Measurements from ENCODE around the gene ATG10. TPM values are rescaled to one million over a fixed set of nuclear protein-coding genes. Genes with fewer than 3 reads are reported as not detected.
"Not testable (repeated sequence)": the region's sequence is repeated elsewhere in the genome, so short reads cannot be mapped to it uniquely, and the experiment has no call there.

Gene ATG10
- total RNA-seq, 1 donor from 2014 or later, result 8.4 TPM

DNA sequence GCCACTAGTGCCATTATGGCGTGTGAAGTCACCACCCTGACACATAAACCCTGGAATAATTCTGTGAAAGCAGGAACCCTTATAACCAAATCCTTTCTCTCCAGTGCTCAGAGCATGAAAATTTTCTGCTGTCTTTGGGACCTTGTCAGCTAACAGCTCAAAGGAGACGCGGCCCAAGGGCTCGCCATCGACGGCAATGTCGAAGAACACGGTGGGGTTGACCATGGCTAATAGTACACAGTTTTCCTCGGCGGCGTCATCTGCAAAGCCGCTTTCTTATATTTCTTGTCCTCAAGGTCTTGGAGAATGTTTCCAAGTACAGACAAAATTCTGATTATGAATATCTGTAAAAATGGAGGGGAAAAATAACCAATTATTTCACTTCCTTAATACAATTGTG is 38.0 kb downstream of the ATG10 start:
- H3K4me1 ChIP-seq (ENCODE audit: control insufficient read depth in 3 of 3, insufficient read depth in 3 of 3, low read length in 3 of 3); H3K9me3 ChIP-seq (ENCODE audit: control insufficient read depth in 3 of 3, low read length in 3 of 3); H3K4me3 ChIP-seq (ENCODE audit: low read length in 3 of 3); H3K36me3 ChIP-seq (ENCODE audit: control insufficient read depth in 3 of 3, insufficient read depth in 3 of 3, low read length in 3 of 3); H3K27me3 ChIP-seq (ENCODE audit: control insufficient read depth in 3 of 3, insufficient read depth in 3 of 3, low read length in 3 of 3); H3K27ac ChIP-seq (ENCODE audit: low read depth, low read length); H3K9ac ChIP-seq (ENCODE audit: low read depth in 1 of 3, low read length in 3 of 3): not testable (repeated sequence)

- no peaks in the 10 kb centered on the region for H3K9me3 ChIP-seq (ENCODE audit: control insufficient read depth in 3 of 3, low read length in 3 of 3)
- no peaks in the 10 kb centered on the region for H3K4me1 ChIP-seq (ENCODE audit: control insufficient read depth in 3 of 3, insufficient read depth in 3 of 3, low read length in 3 of 3)
- H3K9ac ChIP-seq (ENCODE audit: low read depth in 1 of 3, low read length in 3 of 3), result no peak overlapping the region
- no peak overlapping the region for H3K4me3 ChIP-seq (ENCODE audit: low read length in 3 of 3)
- H3K36me3 ChIP-seq (ENCODE audit: control insufficient read depth in 3 of 3, insufficient read depth in 3 of 3, low read length in 3 of 3), result no peaks in the 10 kb centered on the region
- no peaks in the 10 kb centered on the region for H3K27me3 ChIP-seq (ENCODE audit: control insufficient read depth in 3 of 3, insufficient read depth in 3 of 3, low read length in 3 of 3)
- H3K27ac ChIP-seq (ENCODE audit: low read depth, low read length), result no peak overlapping the region
These were observed 38.9 kb downstream of the ATG10 start for GRCh38 chr5:82010696-82011095.

DNA sequence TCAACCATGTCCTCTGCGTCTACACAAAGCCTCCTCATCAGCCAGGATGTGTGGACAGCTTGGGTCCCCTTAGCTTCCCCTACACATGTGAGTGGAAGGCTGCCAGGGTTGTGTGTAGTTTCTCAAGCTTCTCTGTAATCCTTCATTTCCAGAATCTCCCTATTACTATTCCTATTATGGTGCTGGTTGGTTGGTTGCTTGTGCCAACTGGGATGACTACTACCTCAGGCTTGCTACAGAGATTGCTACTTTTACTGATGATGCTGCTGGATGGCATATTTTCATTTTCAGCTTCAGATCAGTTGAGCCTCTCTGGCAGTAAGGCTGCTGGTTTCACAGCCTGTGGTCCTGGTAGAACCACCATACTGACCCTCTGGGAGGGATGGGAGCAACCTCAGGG is 39.9 kb downstream of the ATG10 start:
- Histone ChIP-seq H3K9ac (ENCODE audit: low read depth in 1 of 3, low read length in 3 of 3) (no peak overlapping the region), H3K9me3 (ENCODE audit: control insufficient read depth in 3 of 3, low read length in 3 of 3) (peaks cover 0 to 2% (median 0%) of the 10 kb centered on the region in 3 donors), H3K27me3 (ENCODE audit: control insufficient read depth in 3 of 3, insufficient read depth in 3 of 3, low read length in 3 of 3) (no peaks in the 10 kb centered on the region), H3K36me3 (ENCODE audit: control insufficient read depth in 3 of 3, insufficient read depth in 3 of 3, low read length in 3 of 3) (no peaks in the 10 kb centered on the region), H3K4me1 (ENCODE audit: control insufficient read depth in 3 of 3, insufficient read depth in 3 of 3, low read length in 3 of 3) (no peaks in the 10 kb centered on the region), H3K4me3 (ENCODE audit: low read length in 3 of 3) (no peak overlapping the region), H3K27ac (ENCODE audit: low read depth, low read length) (no peak overlapping the region)

DNA sequence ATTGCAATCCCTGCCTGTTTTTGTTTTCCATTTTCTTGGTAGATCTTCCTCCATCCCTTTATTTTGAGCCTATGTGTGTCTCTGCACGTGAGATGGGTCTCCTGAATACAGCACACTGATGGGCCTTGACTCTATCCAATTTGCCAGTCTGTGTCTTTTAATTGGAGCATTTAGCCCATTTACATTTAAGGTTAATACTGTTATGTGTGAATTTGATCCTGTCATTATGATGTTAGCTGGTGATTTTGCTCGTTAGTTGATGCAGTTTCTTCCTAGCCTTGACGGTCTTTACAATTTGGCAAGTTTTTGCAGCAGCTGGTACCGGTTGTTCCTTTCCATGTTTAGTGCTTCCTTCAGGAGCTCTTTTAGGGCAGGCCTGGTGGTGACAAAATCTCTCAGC is 42.8 kb downstream of the ATG10 start:
- not testable (repeated sequence) for H3K9ac ChIP-seq (ENCODE audit: low read depth in 1 of 3, low read length in 3 of 3); H3K27ac ChIP-seq (ENCODE audit: low read depth, low read length); H3K27me3 ChIP-seq (ENCODE audit: control insufficient read depth in 3 of 3, insufficient read depth in 3 of 3, low read length in 3 of 3); H3K4me1 ChIP-seq (ENCODE audit: control insufficient read depth in 3 of 3, insufficient read depth in 3 of 3, low read length in 3 of 3); H3K36me3 ChIP-seq (ENCODE audit: control insufficient read depth in 3 of 3, insufficient read depth in 3 of 3, low read length in 3 of 3); H3K4me3 ChIP-seq (ENCODE audit: low read length in 3 of 3); H3K9me3 ChIP-seq (ENCODE audit: control insufficient read depth in 3 of 3, low read length in 3 of 3)

- no peaks in the 10 kb centered on the region for H3K4me1 ChIP-seq (ENCODE audit: control insufficient read depth in 3 of 3, insufficient read depth in 3 of 3, low read length in 3 of 3)
These were observed 46.6 kb downstream of the ATG10 start for GRCh38 chr5:82018462-82018861.

GRCh38 chr5:82019342-82020138 is 47.7 kb downstream of the ATG10 start:
- no peak overlapping the region for H3K27ac ChIP-seq (ENCODE audit: low read depth, low read length)

More at GRCh38 chr5:82018462-82018861, 46.6 kb downstream of the ATG10 start:
- no peak overlapping the region for H3K27ac ChIP-seq (ENCODE audit: low read depth, low read length)
- H3K36me3 ChIP-seq (ENCODE audit: control insufficient read depth in 3 of 3, insufficient read depth in 3 of 3, low read length in 3 of 3), result no peaks in the 10 kb centered on the region
- no peak overlapping the region for H3K9ac ChIP-seq (ENCODE audit: low read depth in 1 of 3, low read length in 3 of 3)
- H3K27me3 ChIP-seq (ENCODE audit: control insufficient read depth in 3 of 3, insufficient read depth in 3 of 3, low read length in 3 of 3), result no peaks in the 10 kb centered on the region
- H3K9me3 ChIP-seq (ENCODE audit: control insufficient read depth in 3 of 3, low read length in 3 of 3), result peaks cover 0 to 2% (median 0%) of the 10 kb centered on the region in 3 donors
- H3K4me3 ChIP-seq (ENCODE audit: low read length in 3 of 3), result no peak overlapping the region

DNA sequence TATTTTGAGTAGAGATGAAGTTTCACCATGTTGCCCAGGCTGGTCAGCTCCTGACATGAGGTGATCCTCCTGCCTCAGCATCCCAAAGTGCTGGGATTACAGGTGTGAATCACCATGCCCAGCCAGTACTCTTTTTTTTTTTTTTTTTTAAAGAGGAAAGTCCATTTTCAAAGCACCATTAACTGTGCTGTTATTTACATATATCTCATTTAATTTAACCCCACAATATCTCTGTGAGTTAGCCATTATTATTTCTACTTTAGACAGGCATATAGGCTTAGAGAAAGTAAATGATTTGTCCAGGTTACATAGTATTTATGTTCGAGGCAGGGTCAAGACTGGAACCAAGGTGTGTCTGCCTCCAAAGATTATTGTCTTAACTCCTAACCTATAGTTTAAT is 50.7 kb downstream of the ATG10 start:
- H3K4me1 ChIP-seq (ENCODE audit: control insufficient read depth in 3 of 3, insufficient read depth in 3 of 3, low read length in 3 of 3), result no peaks in the 10 kb centered on the region
- no peaks in the 10 kb centered on the region for H3K9me3 ChIP-seq (ENCODE audit: control insufficient read depth in 3 of 3, low read length in 3 of 3)
- H3K36me3 ChIP-seq (ENCODE audit: control insufficient read depth in 3 of 3, insufficient read depth in 3 of 3, low read length in 3 of 3), result no peaks in the 10 kb centered on the region
- no peaks in the 10 kb centered on the region for H3K27me3 ChIP-seq (ENCODE audit: control insufficient read depth in 3 of 3, insufficient read depth in 3 of 3, low read length in 3 of 3)
- no peak overlapping the region for H3K4me3 ChIP-seq (ENCODE audit: low read length in 3 of 3)
- no peak overlapping the region for H3K27ac ChIP-seq (ENCODE audit: low read depth, low read length)
- H3K9ac ChIP-seq (ENCODE audit: low read depth in 1 of 3, low read length in 3 of 3), result no peak overlapping the region

More at GRCh38 chr5:82019342-82020138, 47.7 kb downstream of the ATG10 start:
- no peaks in the 10 kb centered on the region for H3K36me3 ChIP-seq (ENCODE audit: control insufficient read depth in 3 of 3, insufficient read depth in 3 of 3, low read length in 3 of 3)
- H3K9me3 ChIP-seq (ENCODE audit: control insufficient read depth in 3 of 3, low read length in 3 of 3), result peaks cover 0 to 2% (median 0%) of the 10 kb centered on the region in 3 donors
- H3K4me3 ChIP-seq (ENCODE audit: low read length in 3 of 3), result no peak overlapping the region
- no peaks in the 10 kb centered on the region for H3K27me3 ChIP-seq (ENCODE audit: control insufficient read depth in 3 of 3, insufficient read depth in 3 of 3, low read length in 3 of 3)
- H3K4me1 ChIP-seq (ENCODE audit: control insufficient read depth in 3 of 3, insufficient read depth in 3 of 3, low read length in 3 of 3), result no peaks in the 10 kb centered on the region
- H3K9ac ChIP-seq (ENCODE audit: low read depth in 1 of 3, low read length in 3 of 3), result no peak overlapping the region

DNA sequence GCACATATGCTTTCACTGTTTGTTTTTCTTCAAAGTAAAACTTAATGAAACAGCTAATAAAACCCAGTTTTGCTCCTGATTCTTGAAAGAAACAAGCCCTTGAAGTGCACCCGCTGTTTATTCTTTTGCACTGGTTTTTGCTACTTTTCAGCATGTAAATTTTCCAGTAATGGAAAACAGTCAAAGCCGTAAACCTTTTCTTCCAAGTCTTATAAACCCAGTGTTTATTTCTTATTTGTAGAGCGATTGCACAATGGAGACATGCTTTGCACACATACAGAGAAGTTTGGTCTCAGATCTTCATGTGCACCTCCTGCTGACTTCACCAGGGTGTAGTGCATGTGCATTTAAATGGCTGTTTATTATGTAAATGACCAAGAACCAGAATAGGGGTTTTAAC is 51.8 kb downstream of the ATG10 start:
- H3K4me1 ChIP-seq (ENCODE audit: control insufficient read depth in 3 of 3, insufficient read depth in 3 of 3, low read length in 3 of 3), result no peaks in the 10 kb centered on the region
- H3K27ac ChIP-seq (ENCODE audit: low read depth, low read length), result no peak overlapping the region
- no peak overlapping the region for H3K4me3 ChIP-seq (ENCODE audit: low read length in 3 of 3)
- H3K9ac ChIP-seq (ENCODE audit: low read depth in 1 of 3, low read length in 3 of 3), result no peak overlapping the region
- no peaks in the 10 kb centered on the region for H3K9me3 ChIP-seq (ENCODE audit: control insufficient read depth in 3 of 3, low read length in 3 of 3)
- H3K27me3 ChIP-seq (ENCODE audit: control insufficient read depth in 3 of 3, insufficient read depth in 3 of 3, low read length in 3 of 3), result no peaks in the 10 kb centered on the region
- H3K36me3 ChIP-seq (ENCODE audit: control insufficient read depth in 3 of 3, insufficient read depth in 3 of 3, low read length in 3 of 3), result no peaks in the 10 kb centered on the region

DNA sequence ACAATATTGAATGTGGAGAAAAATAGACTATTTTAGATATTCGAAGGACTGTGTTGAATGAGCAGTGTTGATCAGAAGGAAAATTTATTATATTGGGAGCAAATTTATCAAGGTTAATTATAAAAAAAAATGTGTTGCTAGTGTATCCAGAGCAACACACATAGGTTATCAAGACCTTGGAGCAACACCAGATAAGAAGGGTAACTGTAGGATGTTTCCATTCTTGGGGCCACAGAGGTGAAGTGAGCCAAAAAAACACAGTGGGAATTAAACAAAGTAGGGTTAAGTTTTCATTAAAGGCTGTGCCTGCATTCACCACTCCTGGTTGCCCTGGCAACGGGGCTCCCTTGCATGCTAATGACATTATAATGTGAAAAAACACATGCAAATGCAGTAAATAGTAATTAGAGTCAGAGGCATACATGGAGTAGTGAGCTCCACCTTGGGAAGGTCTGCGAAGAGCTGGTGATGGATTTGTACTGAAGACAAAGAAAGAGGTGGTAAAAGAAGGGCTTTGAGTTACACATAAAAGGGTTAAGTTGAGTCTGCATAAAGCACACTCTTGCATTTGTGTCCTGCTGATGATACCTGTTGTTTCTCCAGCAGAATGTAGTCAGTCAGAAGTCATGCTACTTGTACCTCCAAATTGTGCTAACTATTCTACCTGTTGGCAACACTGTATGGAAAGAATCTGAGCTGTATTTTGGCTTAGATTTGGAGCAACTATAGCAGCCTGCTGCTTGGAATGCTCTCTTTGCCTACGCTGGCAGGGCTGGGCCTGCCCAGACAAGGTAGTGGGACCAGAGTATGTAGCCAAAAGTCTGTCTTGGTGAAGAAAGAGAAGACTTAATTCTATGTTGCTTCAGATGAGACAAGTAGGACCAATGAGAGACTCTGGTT is 59.6 kb downstream of the ATG10 start:
- Histone ChIP-seq H3K27ac (ENCODE audit: low read depth, low read length) (no peak overlapping the region), H3K9ac (ENCODE audit: low read depth in 1 of 3, low read length in 3 of 3) (no peak overlapping the region), H3K4me3 (ENCODE audit: low read length in 3 of 3) (no peak overlapping the region), H3K9me3 (ENCODE audit: control insufficient read depth in 3 of 3, low read length in 3 of 3) (no peaks in the 10 kb centered on the region), H3K4me1 (ENCODE audit: control insufficient read depth in 3 of 3, insufficient read depth in 3 of 3, low read length in 3 of 3) (no peaks in the 10 kb centered on the region), H3K27me3 (ENCODE audit: control insufficient read depth in 3 of 3, insufficient read depth in 3 of 3, low read length in 3 of 3) (no peaks in the 10 kb centered on the region), H3K36me3 (ENCODE audit: control insufficient read depth in 3 of 3, insufficient read depth in 3 of 3, low read length in 3 of 3) (no peaks in the 10 kb centered on the region)

- not testable (repeated sequence) for H3K27ac ChIP-seq (ENCODE audit: low read depth, low read length); H3K36me3 ChIP-seq (ENCODE audit: control insufficient read depth in 3 of 3, insufficient read depth in 3 of 3, low read length in 3 of 3); H3K9me3 ChIP-seq (ENCODE audit: control insufficient read depth in 3 of 3, low read length in 3 of 3); H3K4me3 ChIP-seq (ENCODE audit: low read length in 3 of 3); H3K4me1 ChIP-seq (ENCODE audit: control insufficient read depth in 3 of 3, insufficient read depth in 3 of 3, low read length in 3 of 3); H3K27me3 ChIP-seq (ENCODE audit: control insufficient read depth in 3 of 3, insufficient read depth in 3 of 3, low read length in 3 of 3); H3K9ac ChIP-seq (ENCODE audit: low read depth in 1 of 3, low read length in 3 of 3)
These were observed 71.1 kb downstream of the ATG10 start for GRCh38 chr5:82042894-82043293.
